Calu3 (cell line): ENCODE measurements around the gene SOS1. TPM values are rescaled to one million over a fixed set of nuclear protein-coding genes. Genes with fewer than 3 reads are reported as not detected.

Experiments used
- BruUV-seq: library from RNA; stranded (reverse); fragments of 400-500 nt; replicated peaks from 2 replicates; lab custom pipeline; 2021; lab: Mats Ljungman, UMichigan
- CTCF ChIA-PET: fragments of 300-600 bp; sonication (Branson Sonifier 250); formaldehyde crosslinking; loops from one replicate; lab custom pipeline; 2022; ENCODE audit warnings: antibody characterized with exemption; lab: Charles Lee
- DNase-seq: peaks from one replicate; pipeline ENCODE4 v3.0.0; 2022
- H3K27ac Mint-ChIP-seq: one replicate; pipeline ENCODE4 v1.8.0; 2022; ENCODE audit warnings: mixed read lengths; ENCODE audit not compliant: unreplicated experiment
- H3K27me3 Mint-ChIP-seq: one replicate; pipeline ENCODE4 v1.8.0; 2022; ENCODE audit warnings: mixed read lengths; ENCODE audit not compliant: unreplicated experiment
- H3K36me3 Mint-ChIP-seq: one replicate; pipeline ENCODE4 v1.8.0; 2022; ENCODE audit warnings: mild to moderate bottlenecking, moderate library complexity, mixed read lengths; ENCODE audit not compliant: insufficient read depth, unreplicated experiment
- H3K4me1 Mint-ChIP-seq: one replicate; pipeline ENCODE4 v1.8.0; 2022; ENCODE audit warnings: mild to moderate bottlenecking, low read depth, mixed read lengths; ENCODE audit not compliant: unreplicated experiment
- H3K4me3 Mint-ChIP-seq: one replicate; pipeline ENCODE4 v1.8.0; 2022; ENCODE audit warnings: mild to moderate bottlenecking, low read depth, moderate library complexity, mixed read lengths; ENCODE audit not compliant: unreplicated experiment
- H3K9me3 Mint-ChIP-seq: one replicate; pipeline ENCODE4 v1.8.0; 2022; ENCODE audit warnings: low read depth, mixed read lengths; ENCODE audit not compliant: unreplicated experiment
- intact Hi-C: fragments of 100-400 bp; cut with micrococcal nuclease; formaldehyde crosslinking; loops from one replicate; pipeline ENCODE4 v1.10.0; 2022; ENCODE audit not compliant: unreplicated experiment
- total RNA-seq: library from RNA; stranded (reverse); gene quantifications from 2 replicates; pipeline ENCODE4 v1.2.3, GENCODE V29; 2022
- TF ChIP-seq, protein P1 (sequence below): fragments of 200-600 bp; IDR thresholded peaks from one replicate; pipeline ENCODE4 v1.8.0; 2022; ENCODE audit warnings: antibody characterized with exemption; ENCODE audit not compliant: unreplicated experiment

SOS1 gene
- total RNA-seq, 1 experiment from 2014 or later, result 40.0 TPM

DNA sequence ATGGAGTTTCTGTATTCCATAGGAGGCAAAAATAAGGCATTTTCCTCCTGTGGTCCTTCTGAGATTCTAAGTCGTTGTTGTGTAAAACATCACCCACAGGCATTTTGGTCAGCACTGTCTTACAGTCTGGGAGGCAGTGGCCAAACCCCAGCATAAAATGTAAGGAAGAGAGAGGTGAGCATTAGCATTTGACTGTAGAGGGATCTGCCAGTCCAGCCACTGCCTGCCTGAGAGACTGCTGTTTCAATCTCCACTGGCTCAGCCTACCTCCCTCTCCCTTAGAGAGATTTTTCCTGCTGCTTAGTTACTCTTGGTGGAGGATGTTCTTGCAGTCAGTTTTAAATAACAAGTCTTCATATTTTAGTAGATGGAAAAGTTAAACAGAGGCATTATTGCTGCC lies 154.2 kb downstream of the SOS1 start:
- Mint-ChIP-seq H3K27me3 (peaks cover under 1% of the 10 kb centered on the region), H3K36me3 (no peaks in the 10 kb centered on the region), H3K9me3 (no peaks in the 10 kb centered on the region), H3K4me1 (no peaks in the 10 kb centered on the region), H3K27ac (no peak overlapping the region), H3K4me3 (no peak overlapping the region)
- BruUV-seq, result no TSS peak
- TF ChIP-seq, protein P1, sequence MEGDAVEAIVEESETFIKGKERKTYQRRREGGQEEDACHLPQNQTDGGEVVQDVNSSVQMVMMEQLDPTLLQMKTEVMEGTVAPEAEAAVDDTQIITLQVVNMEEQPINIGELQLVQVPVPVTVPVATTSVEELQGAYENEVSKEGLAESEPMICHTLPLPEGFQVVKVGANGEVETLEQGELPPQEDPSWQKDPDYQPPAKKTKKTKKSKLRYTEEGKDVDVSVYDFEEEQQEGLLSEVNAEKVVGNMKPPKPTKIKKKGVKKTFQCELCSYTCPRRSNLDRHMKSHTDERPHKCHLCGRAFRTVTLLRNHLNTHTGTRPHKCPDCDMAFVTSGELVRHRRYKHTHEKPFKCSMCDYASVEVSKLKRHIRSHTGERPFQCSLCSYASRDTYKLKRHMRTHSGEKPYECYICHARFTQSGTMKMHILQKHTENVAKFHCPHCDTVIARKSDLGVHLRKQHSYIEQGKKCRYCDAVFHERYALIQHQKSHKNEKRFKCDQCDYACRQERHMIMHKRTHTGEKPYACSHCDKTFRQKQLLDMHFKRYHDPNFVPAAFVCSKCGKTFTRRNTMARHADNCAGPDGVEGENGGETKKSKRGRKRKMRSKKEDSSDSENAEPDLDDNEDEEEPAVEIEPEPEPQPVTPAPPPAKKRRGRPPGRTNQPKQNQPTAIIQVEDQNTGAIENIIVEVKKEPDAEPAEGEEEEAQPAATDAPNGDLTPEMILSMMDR, result no peak
- no peak for DNase-seq
- CTCF ChIA-PET, result no interaction called here
- intact Hi-C loops, result no loop called here

DNA sequence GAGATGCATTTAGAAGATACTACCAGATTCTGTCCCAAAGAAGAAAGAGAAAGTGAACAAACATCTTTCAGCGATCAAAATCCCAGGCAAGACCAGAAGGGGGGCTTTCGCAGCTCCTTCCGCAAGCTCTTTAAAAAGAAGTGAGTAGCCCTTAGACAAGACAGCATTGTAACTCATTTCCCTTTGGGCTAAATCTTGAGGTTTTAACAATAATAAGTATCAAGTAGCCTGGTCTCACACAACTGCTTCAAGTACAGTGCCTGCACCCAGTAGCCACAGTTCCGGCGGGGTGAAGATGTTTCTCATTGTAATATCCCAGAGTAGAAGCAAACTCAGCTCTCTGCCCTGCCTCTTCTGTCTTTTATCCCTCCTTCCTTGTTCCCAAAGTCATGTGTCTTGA lies 154.8 kb downstream of the SOS1 start:
- H3K4me1 Mint-ChIP-seq, result no peaks in the 10 kb centered on the region
- H3K9me3 Mint-ChIP-seq, result no peaks in the 10 kb centered on the region
- no peak for DNase-seq
- no TSS peak for BruUV-seq
- H3K27me3 Mint-ChIP-seq, result peaks cover 7% of the 10 kb centered on the region
- no peaks in the 10 kb centered on the region for H3K36me3 Mint-ChIP-seq
- no peak overlapping the region for H3K27ac Mint-ChIP-seq
- H3K4me3 Mint-ChIP-seq, result no peak overlapping the region
- TF ChIP-seq, protein P1, result no peak
- intact Hi-C loops, result no loop called here
- CTCF ChIA-PET, result interaction anchor here (1.2 kb wide), 1 partner anchor 18 kb away, joined by 6 read pairs; no protein-coding TSS in a partner anchor

DNA sequence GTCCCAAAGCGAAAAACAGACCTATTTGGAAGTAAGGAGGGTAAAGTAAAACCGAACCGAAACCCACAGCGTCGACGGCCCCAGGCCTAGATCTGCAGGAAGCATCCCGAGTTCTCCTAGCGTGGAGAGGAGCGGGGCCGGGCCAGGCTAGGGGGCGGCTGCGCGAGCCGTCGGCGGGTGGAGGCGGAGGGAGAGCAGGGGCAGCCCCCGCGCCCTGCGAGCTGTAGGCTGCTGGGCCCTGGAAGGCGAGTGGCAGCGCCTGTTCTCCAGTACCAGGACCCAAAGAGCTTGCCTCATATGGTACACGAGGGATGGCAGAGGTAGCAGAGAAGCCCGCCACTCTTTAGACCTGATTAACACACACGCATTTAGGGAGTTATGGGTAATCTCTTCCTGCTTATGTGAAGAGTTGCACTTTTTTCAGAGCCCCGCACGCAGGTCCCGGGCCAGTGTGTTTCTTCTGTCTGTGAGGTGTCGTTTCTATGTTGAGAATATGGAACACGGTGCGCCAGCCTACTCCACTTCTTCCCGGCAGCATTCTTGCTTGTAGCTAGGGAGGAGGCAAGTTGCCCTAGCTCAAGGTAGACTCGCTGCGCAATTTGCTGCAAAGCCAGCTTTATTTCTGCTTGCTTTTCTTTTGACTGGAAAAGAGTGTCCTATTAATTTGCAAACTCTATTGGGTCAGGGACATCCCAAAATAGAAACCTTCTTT lies 160.1 kb downstream of the SOS1 start:
- no peak for DNase-seq
- H3K27me3 Mint-ChIP-seq, result peaks cover 45% of the 10 kb centered on the region
- no peaks in the 10 kb centered on the region for H3K36me3 Mint-ChIP-seq
- no TSS peak for BruUV-seq
- no peaks in the 10 kb centered on the region for H3K9me3 Mint-ChIP-seq
- H3K4me1 Mint-ChIP-seq, result no peaks in the 10 kb centered on the region
- TF ChIP-seq, protein P1, result no peak
- no peak overlapping the region for H3K4me3 Mint-ChIP-seq
- no peak overlapping the region for H3K27ac Mint-ChIP-seq
- CTCF ChIA-PET, result no interaction called here
- intact Hi-C loops, result no loop called here

DNA sequence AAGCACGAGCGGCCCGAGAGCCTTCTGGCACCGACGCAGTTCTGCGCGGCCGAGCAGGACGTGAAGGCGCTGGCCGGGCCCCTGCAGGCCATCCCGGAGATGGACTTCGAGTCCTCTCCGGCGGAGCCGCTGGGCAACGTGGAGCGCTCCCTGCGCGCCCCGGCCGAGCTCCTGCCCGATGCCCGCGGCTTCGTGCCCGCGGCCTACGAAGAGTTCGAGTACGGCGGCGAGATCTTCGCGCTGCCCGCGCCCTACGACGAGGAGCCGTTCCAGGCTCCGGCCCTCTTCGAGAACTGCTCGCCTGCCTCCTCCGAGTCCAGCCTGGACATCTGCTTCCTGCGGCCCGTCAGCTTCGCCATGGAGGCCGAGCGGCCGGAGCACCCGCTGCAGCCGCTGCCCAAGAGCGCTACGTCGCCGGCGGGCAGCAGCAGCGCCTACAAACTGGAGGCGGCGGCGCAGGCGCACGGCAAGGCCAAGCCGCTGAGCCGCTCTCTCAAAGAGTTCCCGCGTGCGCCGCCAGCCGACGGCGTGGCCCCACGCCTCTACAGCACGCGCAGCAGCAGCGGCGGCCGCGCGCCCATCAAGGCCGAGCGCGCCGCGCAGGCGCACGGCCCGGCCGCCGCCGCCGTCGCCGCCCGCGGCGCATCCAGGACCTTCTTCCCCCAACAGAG lies 160.8 kb downstream of the SOS1 start:
- intact Hi-C loops, result no loop called here
- Mint-ChIP-seq H3K27me3 (peaks cover 45% of the 10 kb centered on the region), H3K9me3 (no peaks in the 10 kb centered on the region), H3K4me3 (no peak overlapping the region), H3K27ac (no peak overlapping the region), H3K4me1 (no peaks in the 10 kb centered on the region), H3K36me3 (no peaks in the 10 kb centered on the region)
- BruUV-seq, result no TSS peak
- CTCF ChIA-PET, result no interaction called here
- TF ChIP-seq, protein P1, result no peak
- peak; percentile 4 for DNase-seq
